GM18870 (cell line): ENCODE measurements around the gene PIK3CG.
"Not testable (repeated sequence)": the region's sequence is repeated elsewhere in the genome, so short reads cannot be mapped to it uniquely, and the experiment has no call there.

Experiments used
- ATAC-seq: cut with Tn5 transposase; IDR thresholded peaks from one replicate; pipeline ENCODE4 v1.9.1; 2021; ENCODE audit warnings: moderate library complexity; ENCODE audit not compliant: unreplicated experiment

Gene PIK3CG

DNA sequence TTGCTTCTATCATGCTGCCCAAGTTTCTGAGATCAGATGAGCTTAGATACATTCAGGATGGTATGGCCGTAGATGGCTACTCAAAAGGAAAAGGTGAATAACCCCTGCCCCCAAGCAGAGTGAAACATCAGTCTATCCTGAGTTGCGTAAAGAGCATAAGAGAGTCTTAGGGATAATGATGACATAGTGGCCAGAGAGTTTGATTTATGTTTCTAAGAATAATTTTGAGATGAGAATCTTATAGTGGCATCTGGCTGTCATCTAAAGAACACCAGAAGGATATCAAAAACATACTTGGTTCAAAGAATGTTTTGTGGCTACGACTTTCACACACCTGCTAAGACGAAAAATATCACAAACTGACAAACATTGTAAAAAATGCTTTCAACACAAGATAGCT lies 20.6 kb downstream of the PIK3CG start:
- no peak for ATAC-seq

DNA sequence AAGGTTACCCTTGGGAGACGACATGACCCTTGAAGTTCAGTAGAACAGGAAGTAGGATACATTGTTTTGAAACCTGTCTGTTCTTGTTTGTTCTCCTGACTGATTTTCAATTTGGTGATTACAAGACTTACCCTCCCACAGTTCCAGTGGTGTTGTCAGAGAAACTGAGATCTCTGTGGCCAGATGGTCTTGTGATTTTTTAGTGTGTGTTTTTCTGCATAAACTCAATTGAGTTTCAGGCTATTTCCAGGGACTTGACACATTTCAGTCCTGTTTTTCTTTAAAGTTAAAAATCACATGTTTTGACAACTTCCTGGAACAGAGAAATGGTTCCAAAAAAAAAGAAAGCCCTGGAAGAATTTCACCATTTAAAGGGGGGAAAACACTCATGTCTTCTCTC lies 22.3 kb downstream of the PIK3CG start:
- peak; percentile 62 for ATAC-seq

DNA sequence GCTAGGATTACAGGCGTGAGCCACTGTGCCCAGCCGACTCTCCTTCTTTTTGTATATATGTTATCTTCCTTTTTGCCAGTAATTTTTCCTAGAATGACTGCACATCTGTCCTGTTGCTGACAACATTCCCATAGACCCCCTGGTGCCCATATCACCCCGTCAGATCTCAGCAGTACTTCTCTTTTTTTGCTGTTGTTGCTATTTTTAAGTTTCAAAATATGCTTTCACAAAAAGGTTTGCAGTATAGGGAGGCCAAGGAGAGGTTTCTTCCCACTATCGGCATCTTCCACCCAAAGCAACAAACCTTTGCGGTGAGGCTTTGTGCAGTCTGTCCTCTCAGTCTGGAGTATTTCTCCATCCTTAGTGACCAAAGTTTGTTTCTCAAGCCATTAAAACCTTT lies 23.1 kb downstream of the PIK3CG start:
- ATAC-seq: no peak

DNA sequence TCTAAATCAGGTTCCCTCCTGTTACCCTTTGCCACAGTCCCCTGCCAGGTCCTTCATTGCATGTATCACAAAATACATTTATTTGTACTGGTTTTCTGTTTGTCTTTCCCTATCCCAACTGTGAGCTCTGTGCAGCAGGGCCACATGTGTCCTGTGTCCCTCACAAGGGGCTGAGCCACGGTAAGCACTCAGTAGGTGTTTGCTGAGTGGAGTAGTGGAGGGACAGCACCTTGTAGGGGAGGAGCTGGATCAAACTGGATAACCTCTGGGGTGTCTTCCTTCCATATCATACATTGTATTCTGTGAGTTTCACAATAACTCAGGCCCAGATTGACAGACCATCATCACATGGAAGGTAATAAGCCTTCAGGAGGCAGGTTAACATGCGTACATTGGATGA lies 25.9 kb downstream of the PIK3CG start:
- ATAC-seq: no peak

DNA sequence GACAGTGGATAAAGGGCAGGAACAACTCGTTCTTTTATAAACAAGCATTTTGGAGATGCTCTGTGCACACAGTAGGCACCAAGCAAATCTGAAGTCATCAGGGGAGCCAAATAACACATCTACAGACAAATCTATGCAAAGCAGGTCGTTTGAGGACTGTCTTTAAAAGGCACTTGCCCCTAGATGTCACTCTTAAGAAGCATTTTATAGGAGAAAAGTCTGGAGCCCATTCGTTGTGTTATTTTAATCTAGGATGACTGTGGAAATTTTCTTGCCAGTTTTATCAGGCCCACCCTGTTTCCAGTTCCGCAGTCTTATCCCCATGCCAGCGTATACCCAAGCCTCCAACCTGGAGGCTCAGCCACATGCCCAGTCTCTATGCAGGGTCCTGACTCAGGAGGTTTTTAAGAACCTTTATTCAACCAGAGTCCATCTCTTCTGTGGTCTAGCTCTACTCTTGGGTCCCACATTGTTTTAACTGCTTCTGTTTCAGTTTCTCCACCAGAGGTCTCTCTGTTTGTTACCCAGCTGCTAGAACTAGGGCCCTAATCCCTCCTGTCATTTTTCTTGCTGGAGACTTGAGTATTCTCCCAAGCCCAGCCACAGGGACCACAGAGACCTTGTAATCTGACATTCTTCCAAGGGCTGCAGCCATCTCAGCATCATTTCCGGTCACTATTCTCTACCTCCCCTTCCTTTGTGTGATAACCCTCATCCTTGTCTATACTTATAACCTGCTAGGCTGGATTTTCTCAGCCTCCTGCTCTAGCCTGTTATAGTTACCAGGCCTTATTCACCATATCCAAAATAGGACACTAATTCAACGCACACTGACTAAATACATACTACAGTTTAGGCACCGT lies 26.7 kb downstream of the PIK3CG start:
- no peak for ATAC-seq

DNA sequence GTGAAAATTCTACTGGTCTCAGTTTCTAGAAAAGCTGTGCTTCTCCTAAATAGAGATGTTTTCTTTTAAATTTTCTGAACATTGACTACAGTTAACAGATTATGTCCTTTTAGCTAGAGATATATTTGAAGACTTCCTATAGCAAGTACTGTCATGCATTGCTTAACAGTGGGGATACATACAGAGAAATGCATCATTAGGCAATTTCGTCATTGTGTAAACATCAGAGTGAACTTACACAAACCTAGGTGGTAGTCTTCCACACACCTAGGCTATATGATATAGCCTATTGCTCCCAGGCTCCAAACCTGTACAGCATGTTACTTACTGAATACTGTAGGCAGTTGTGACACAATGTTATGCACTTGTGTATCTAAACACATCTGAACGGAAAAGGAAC lies 28.5 kb downstream of the PIK3CG start:
- no peak for ATAC-seq

DNA sequence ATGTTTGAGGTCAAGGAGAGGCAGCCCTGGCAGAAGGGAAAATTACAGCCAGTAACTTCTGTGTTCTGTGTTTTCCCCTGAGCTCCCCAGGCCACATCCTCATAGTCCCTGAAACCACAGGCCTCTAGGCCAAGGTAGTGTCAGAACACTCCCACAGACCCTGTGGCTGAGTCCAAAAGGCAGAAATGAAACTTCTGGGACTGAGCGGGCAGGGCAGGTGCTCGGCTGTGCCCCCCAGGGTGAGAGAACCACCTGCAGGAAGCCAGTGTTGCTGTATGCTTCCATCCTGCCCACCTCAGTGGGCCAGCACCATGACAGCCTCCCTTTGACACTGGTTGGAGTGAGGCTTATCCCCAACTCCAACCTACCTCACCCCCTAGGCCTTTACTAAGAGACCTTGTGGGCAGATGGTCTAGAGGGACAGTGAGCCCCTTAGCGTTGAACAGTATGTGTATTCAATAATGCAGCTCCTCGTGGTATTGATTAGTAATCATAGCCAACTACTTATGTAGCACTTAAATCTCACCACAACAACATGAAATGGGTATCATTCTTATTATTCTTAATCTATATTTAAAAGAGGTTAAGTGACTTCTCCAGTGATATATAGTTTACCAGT lies 30.3 kb downstream of the PIK3CG start:
- peak; percentile 92 for ATAC-seq

DNA sequence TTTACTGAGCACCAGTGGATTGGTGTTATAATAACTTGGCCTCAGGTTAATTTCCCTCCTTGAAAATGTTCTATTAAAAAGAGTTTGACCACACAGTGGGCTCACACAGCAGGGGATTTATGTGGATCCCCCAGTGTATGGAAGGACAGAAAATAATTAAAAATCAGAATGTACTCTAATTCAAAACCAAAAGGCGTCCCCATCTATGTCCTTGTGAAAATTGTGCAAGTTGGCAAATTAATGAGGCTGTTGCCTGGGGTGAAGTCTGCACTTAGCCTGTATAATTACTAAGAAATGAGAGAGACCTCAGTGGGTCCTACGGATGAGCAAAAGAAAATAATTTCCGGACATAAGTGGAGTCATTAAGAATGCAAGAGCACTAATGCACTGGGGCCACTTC lies 31.1 kb downstream of the PIK3CG start:
- no peak for ATAC-seq

DNA sequence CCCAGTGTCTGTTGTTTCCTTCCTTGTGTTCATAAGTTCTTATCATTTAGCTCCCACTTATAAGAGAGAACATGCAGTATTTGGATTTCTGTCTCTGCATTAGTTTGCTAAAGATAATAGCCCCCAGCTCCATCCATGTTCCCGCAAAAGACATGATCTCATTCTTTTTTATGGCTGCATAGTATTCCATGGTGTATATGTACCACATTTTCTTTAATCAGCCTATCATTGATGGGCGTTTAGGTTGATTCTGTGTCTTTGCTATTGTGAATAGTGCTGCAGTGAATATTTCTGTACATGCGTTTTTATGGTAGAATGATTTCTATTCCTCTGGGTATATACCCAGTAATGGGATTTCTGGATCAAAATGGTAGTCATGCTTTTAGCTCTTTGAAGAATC lies 32.5 kb downstream of the PIK3CG start:
- ATAC-seq: not testable (repeated sequence)

DNA sequence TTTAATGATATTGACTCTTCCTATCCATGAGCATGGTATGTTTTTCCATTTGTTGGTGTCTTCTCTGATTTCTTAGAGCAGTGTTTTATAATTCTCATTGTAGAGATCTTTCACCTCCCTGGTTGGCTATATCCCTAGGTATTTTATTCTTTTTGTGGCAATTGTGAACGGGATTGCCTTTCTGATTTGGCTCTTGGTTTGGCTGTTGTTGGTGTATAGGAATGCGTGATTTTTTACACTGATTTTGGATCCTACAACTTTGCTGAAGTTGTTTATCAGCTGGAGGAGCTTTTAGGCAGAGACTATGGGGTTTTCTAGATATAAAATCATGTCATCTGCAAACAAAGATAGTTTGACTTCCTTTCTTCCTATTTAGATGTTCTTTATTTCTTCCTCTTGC lies 33.9 kb downstream of the PIK3CG start:
- not testable (repeated sequence) for ATAC-seq

DNA sequence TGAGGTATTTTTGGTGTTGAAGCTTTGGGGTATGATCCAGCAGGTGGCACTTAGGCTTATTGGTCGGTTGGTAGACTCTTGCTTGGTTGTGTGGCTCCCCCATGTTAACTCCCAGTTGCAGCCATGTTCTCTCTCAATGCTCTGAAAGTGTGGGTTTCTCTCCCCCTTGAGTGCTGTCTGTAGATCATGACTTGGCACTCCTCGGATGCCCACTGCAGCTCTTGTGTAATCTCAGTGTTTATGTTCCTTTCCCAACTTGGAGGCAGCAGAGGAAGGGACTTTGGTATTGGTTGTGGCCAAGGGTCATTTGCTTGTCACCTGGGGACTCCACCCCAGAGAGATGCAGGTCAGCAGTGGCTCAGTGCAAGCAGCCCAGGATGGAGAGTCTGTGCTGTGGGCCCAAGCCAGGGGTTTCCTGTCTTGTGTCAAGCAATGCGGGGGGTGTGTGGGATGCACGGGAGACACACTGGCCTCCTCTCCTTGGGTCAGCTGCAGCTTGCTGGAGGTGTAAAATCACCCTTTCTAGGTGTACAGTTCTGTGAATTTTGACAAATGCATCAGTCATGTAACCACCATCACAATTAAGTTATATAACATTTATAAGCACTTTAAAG lies 36.9 kb downstream of the PIK3CG start:
- no peak for ATAC-seq

DNA sequence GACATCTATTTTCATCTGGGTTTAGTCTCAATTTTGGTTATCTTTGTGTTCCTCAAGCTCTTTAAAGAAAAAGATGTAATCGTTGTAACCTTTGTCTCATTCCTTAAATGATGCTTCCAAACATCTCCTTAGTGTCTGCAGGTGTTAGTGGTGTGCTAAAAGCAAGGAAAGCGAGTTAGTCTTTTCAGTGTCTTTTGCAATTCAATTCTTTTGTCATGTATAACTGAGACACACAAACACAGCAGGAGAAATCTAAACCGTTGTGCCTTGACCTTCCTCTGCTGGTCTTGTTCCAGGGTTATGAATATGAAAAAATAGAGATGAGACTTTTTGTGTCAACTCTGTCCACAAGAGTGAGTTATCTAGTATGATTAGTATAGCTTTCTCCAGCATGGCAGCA lies 40.7 kb downstream of the PIK3CG start:
- no peak for ATAC-seq

DNA sequence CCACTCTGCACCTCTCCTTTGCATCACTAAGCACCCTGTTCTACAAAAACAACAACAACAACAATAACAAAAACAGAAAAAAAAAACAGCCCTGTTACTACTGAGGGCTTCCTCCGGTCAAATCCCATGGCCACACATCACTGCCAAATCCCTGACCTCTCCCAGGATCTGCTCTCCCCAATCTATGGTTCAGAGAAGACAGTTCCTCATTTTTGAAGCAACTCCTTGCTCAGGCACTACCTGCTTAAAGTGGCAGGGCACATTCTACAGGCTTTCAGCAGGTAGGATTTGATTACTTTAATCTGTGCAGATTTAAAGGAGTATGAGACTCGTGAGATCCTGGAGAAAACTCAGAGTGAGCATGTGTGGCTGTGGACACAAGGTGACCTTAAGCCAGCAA lies 46.9 kb downstream of the PIK3CG start:
- no peak for ATAC-seq

DNA sequence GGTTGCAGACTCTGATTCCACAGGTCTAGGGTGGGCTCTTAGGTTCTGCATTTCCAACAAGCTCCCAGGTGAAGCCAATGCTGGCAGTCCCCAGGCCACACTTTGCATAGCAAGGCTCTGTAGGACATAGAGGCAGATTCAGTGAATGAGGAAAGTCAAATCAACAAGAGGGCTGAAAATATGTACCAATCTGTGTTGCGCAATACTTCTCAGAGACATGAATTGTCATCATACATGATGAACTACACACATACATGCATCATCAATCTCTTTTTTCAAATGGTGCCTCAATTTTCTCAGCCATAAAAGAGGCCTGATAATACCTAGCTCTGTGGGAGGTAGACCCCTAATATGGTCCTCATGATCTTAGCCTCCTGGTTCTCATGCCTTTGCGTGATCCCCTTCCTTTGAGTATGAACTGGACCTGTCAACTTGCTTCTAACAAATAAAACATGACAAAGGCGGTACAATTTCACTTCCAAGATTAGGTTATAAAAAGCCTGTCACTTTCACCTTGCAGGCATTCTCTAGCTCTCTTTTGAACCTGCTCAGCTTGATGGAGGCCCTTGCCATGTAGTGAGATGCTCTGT lies 49.0 kb downstream of the PIK3CG start:
- no peak for ATAC-seq

DNA sequence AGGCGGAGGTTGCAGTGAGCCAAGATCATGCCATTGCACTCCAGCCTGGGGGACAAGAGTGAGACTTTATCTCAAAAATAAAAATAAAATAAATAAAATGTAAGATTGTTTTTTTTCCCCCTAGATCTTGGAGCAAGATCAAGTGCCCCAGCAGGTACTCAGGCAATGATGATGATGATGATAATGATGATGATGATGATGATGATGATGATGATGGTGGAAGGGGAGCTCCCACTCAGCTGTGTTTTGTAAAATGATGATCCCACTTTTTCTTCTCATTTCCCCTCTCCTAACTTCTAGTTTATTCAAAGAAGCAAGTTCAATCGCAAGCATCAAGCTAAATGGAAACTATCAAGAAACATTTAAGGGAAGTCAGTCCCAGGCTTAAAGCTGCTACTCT lies 50.3 kb downstream of the PIK3CG start:
- no peak for ATAC-seq

DNA sequence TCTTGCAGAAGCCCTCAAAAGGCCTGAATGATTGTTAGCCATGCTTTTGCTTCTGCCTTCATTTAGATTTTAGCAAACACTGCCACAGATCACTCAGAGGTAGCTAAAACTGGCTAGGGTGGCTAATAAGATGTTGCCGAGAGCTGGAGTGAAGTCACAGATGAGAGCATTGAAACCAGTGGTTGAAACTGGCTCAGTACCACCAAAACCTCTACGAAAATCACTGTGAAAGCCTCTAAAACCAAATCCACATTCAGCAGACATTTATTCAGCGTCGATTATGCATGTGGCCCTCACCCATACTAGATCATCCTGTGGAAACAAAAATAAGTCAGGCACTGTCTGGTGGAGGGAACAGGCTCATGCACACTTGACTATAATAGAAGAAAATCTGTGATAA lies 50.8 kb downstream of the PIK3CG start:
- ATAC-seq: peak; percentile 99

DNA sequence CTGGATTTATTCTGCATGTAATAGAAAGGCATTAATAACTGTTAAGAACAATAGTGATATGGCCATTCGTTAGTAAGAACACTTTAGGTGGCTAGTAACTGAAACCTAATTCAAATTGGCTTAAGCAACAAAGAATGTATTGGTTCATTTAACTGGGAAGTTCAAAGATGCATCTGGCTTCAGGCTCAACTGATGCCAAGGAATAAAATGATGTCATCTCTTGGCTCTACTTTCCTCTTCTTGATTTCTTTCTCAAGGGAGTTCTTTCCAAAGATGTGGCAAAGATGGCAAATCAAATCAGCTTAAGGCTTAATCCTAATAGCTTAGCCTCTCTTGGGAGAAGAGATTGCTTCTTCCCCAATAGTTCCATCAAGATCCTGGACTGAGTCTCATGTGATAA lies 51.6 kb downstream of the PIK3CG start:
- no peak for ATAC-seq

DNA sequence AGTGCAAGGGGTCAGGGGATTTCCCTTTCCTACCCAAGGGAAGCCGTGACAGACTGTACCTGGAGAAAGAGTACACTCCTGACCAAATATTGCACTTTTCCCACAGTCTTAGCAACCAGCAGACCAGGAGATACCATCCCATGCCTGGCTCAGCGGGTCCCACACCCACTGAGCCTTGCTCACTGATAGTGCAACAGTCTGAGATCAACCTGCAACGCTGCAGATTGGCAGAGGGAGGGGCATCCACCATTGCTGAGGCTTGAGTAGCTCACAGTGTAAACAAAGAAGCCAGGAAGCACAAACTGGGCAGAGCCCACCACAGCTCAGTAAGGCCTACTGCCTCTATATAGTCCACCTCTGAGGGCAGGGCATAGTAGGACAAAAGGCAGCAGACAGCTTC lies 53.9 kb downstream of the PIK3CG start:
- no peak for ATAC-seq

DNA sequence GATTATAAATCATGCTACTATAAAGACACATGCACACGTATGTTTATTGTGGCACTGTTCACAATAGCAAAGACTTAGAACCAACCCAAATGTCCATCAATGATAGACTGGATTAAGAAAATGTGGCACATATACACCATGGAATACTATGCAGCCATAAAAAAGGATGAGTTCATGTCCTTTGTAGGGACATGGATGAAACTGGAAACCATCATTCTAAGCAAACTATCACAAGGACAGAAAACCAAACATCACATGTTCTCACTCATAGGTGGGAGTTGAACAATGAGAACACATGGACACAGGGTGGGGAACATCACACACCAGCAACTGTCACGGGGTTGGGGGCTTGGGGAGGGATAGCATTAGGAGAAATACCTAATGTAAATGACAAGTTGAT lies 59.4 kb downstream of the PIK3CG start:
- ATAC-seq: not testable (repeated sequence)

DNA sequence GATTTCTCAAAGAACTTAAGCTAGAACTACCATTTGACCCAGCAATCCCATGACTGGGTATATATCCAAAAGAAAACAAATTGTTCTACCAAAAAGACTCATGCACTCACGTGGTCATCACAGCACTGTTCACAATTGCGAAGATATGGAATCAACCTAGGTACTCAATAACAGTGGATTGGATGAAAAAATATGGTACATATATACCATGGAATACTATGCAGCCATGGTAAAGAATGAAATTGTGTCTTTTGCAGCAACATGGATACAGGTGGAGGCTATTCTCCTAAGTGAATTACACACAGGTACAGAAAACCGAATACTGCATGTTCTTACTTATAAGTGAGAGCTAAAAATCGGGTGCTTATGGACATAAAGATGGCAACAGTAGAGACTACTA lies 61.8 kb downstream of the PIK3CG start:
- ATAC-seq: no peak

DNA sequence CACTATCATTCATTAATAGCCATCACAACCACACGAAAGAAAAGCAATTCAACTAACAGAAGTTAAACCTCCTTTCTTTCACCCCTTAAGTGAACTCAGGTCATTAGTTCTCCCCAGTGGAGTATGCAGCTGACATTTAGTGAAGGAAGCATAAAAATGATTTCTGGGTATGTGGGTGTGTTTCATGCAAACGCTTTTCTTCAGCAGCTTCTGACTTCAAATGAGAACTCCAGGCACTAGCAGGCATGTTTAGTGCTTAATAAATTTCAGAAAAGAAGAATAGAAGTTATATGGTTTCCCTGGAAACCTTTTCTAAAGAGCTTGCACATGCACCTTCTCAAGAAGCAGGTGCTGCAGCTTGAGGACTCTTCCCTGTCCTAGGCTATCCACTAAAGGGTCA lies 62.5 kb downstream of the PIK3CG start:
- no peak for ATAC-seq

DNA sequence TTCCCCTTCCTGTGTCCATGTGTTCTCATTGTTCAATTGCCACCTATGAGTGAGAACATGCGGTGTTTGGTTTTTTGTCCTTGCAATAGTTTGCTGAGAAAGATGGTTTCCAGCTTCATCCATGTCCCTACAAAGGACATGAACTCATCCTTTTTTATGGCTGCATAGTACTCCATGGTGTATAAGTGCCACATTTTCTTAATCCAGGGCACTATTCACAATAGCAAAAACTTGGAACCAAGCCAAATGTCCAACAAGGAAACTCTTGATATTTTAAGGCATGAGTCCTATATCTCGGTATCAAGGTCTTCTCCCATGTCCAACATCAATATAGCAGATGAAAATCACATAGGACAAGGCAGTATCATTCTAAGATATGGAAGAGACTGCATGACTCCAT lies 64.5 kb downstream of the PIK3CG start:
- ATAC-seq: not testable (repeated sequence)
